ENCODE results near the gene LIMS2. TPM values are rescaled to one million over a fixed set of nuclear protein-coding genes. Genes with fewer than 3 reads are reported as not detected.

The LIMS2 gene
- total RNA-seq, 2 experiments from 2014 or later: 1.6 to 24.9 TPM

DNA sequence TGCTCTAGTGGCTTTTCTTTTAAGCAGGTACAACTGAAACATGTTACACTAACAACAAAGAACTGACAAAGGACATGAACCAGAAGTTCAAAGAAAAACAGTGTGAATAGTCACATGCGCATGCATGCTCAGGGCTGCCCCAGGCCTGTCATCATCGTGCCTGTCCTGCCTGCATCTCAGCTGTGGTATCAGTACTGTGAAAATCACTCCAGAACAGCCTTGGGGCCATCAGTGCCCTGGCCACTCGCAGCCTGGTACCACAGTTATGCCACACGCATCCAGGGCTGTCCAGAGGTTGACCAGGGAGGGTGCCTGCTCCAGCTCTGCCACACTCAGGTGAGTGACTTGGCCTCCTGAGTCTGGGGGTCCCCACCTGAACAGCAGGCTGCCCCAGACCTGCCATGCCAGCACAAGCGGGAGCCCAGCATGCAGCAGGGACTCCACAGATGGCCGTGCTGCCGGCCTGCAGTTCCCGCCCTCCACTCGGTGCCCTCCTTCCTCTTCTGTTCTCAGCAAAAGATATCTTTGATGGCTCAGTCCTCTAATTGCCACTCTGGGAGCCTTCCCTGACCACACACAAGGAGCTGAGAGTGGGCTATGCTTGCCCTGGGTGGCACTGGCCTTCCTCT lies 12.3 kb downstream of the LIMS2 start:
- Histone ChIP-seq H3K27ac (ENCODE audit: low read depth, low read length, poor library complexity, severe bottlenecking) (no peak overlapping the region), H3K79me2 (ENCODE audit: insufficient read depth, low read depth, low read length) (no peaks in the 10 kb centered on the region), H3K9me2 (ENCODE audit: insufficient read depth, low read length) (no peaks in the 10 kb centered on the region), H3K4me2 (ENCODE audit: low read length) (no peak overlapping the region), H3K9me3 (ENCODE audit: low read length) (no peaks in the 10 kb centered on the region; the same call in 1 of the 2 replicates), H2AFZ (ENCODE audit: low read length) (no peak overlapping the region), H3K4me3 (ENCODE audit: low read depth, low read length, poor library complexity, severe bottlenecking) (no peak overlapping the region), H3K36me3 (ENCODE audit: insufficient read depth, low read length) (no peaks in the 10 kb centered on the region), H3K4me1 (ENCODE audit: insufficient read depth, low read length, poor library complexity, severe bottlenecking) (no peaks in the 10 kb centered on the region), H4K20me1 (ENCODE audit: insufficient read depth, low read length) (no peaks in the 10 kb centered on the region)
- intact Hi-C loops (cut with micrococcal nuclease; ENCODE audit: unreplicated experiment): no loop called here
- no peak for DNase-seq (ENCODE audit: low spot score)
- BruUV-seq (replicated peaks): no TSS peak
- POLR2A ChIA-PET: no interaction called here
- TF ChIP-seq, protein P1, sequence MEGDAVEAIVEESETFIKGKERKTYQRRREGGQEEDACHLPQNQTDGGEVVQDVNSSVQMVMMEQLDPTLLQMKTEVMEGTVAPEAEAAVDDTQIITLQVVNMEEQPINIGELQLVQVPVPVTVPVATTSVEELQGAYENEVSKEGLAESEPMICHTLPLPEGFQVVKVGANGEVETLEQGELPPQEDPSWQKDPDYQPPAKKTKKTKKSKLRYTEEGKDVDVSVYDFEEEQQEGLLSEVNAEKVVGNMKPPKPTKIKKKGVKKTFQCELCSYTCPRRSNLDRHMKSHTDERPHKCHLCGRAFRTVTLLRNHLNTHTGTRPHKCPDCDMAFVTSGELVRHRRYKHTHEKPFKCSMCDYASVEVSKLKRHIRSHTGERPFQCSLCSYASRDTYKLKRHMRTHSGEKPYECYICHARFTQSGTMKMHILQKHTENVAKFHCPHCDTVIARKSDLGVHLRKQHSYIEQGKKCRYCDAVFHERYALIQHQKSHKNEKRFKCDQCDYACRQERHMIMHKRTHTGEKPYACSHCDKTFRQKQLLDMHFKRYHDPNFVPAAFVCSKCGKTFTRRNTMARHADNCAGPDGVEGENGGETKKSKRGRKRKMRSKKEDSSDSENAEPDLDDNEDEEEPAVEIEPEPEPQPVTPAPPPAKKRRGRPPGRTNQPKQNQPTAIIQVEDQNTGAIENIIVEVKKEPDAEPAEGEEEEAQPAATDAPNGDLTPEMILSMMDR (conservative IDR thresholded peaks at IDR 0.05; ENCODE audit: low read length): no peak
- no peak for TF ChIP-seq EZH2phosphoT487 (IDR thresholded peaks at IDR 0.05; ENCODE audit: borderline replicate concordance, low read depth, low read length)
- CTCF ChIA-PET (ENCODE audit: unreplicated experiment): no interaction called here

DNA sequence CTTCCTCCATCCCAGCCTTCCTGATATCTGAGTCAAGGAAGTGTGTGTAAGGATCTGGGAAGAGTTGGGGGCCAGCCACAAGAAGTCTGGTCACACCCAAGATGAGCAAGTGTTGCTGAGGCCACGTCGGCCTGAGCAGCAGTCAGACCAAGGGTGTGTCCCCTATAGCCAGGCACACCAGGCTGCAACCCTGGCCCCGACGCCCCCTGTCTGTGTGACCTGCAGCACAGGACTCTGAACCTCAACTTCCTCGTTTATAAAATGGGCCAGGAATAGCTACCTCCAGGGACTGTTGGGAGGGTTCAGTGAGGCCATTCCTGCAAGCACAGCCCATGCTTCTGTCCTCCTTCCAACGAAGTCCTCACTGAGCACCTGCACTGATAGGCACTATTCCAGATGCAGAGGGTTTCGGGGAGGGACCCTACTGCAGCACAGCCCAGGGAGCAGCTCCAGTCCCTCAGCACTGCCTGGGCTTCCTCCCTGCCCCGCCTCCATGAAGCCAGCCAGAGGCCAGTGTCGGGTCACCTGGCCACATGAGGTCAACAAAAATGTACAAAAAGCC lies 13.3 kb downstream of the LIMS2 start:
- TF ChIP-seq, protein P1 (conservative IDR thresholded peaks at IDR 0.05; ENCODE audit: low read length): no peak
- no peak for TF ChIP-seq EZH2phosphoT487 (IDR thresholded peaks at IDR 0.05; ENCODE audit: borderline replicate concordance, low read depth, low read length)
- CTCF ChIA-PET (ENCODE audit: unreplicated experiment): no interaction called here
- H3K9me3 ChIP-seq (ENCODE audit: low read length): no peaks in the 10 kb centered on the region; the same call in 1 of the 2 replicates
- H3K27ac ChIP-seq (ENCODE audit: low read depth, low read length, poor library complexity, severe bottlenecking): no peak overlapping the region
- no TSS peak for BruUV-seq (replicated peaks)
- H3K4me3 ChIP-seq (ENCODE audit: low read depth, low read length, poor library complexity, severe bottlenecking): no peak overlapping the region
- H3K79me2 ChIP-seq (ENCODE audit: insufficient read depth, low read depth, low read length): no peaks in the 10 kb centered on the region
- no peak overlapping the region for H3K4me2 ChIP-seq (ENCODE audit: low read length)
- intact Hi-C loops (cut with micrococcal nuclease; ENCODE audit: unreplicated experiment): no loop called here
- no peak overlapping the region for H2AFZ ChIP-seq (ENCODE audit: low read length)
- H3K36me3 ChIP-seq (ENCODE audit: insufficient read depth, low read length): no peaks in the 10 kb centered on the region
- no peak for DNase-seq (ENCODE audit: low spot score)
- H4K20me1 ChIP-seq (ENCODE audit: insufficient read depth, low read length): no peaks in the 10 kb centered on the region
- H3K4me1 ChIP-seq (ENCODE audit: insufficient read depth, low read length, poor library complexity, severe bottlenecking): no peaks in the 10 kb centered on the region
- POLR2A ChIA-PET: no interaction called here
- no peaks in the 10 kb centered on the region for H3K9me2 ChIP-seq (ENCODE audit: insufficient read depth, low read length)

DNA sequence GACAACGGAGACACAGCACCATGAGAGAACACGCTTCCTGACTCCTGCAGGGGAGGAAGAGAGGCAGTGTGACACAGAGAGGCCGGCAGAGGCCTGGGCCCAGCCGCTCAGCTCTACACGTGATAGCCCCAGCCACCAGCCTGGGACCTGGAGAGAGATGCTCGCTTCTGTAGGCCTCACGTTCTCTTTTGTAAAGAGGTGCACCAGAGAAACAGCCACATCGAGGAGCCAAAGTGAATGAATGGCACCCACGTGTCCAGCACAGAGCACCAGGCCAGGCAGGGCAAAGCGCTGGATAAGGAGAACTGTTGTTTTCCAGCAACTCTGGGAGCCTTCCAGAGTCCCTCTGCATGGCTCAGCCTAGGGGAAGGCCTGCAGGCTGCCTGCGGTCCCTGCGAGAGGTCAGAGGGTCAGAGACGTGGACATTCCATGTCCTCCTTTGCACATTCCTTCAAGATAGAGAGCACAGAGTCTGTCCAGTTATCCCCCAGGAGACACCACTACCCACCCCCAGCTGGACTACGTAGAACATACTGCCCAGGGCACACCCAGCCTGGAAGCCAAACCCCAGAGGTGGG lies 14.2 kb downstream of the LIMS2 start:
- H3K79me2 ChIP-seq (ENCODE audit: insufficient read depth, low read depth, low read length): no peaks in the 10 kb centered on the region
- H3K9me2 ChIP-seq (ENCODE audit: insufficient read depth, low read length): no peaks in the 10 kb centered on the region
- H3K4me3 ChIP-seq (ENCODE audit: low read depth, low read length, poor library complexity, severe bottlenecking): no peak overlapping the region
- no peaks in the 10 kb centered on the region for H3K4me1 ChIP-seq (ENCODE audit: insufficient read depth, low read length, poor library complexity, severe bottlenecking)
- BruUV-seq (replicated peaks): no TSS peak
- CTCF ChIA-PET (ENCODE audit: unreplicated experiment): no interaction called here
- DNase-seq (ENCODE audit: low spot score): no peak
- H3K36me3 ChIP-seq (ENCODE audit: insufficient read depth, low read length): no peaks in the 10 kb centered on the region
- intact Hi-C loops (cut with micrococcal nuclease; ENCODE audit: unreplicated experiment): no loop called here
- H3K4me2 ChIP-seq (ENCODE audit: low read length): no peak overlapping the region
- TF ChIP-seq, protein P1 (conservative IDR thresholded peaks at IDR 0.05; ENCODE audit: low read length): no peak
- no peak for TF ChIP-seq EZH2phosphoT487 (IDR thresholded peaks at IDR 0.05; ENCODE audit: borderline replicate concordance, low read depth, low read length)
- no peaks in the 10 kb centered on the region for H4K20me1 ChIP-seq (ENCODE audit: insufficient read depth, low read length)
- POLR2A ChIA-PET: no interaction called here
- no peak overlapping the region for H2AFZ ChIP-seq (ENCODE audit: low read length)
- H3K27ac ChIP-seq (ENCODE audit: low read depth, low read length, poor library complexity, severe bottlenecking): no peak overlapping the region
- H3K9me3 ChIP-seq (ENCODE audit: low read length): no peaks in the 10 kb centered on the region; the same call in 1 of the 2 replicates
